ENCODE measurements around the gene TMEM123.
"Not testable (repeated sequence)": the region's sequence is repeated elsewhere in the genome, so short reads cannot be mapped to it uniquely, and the experiment has no call there.

The TMEM123 gene

DNA sequence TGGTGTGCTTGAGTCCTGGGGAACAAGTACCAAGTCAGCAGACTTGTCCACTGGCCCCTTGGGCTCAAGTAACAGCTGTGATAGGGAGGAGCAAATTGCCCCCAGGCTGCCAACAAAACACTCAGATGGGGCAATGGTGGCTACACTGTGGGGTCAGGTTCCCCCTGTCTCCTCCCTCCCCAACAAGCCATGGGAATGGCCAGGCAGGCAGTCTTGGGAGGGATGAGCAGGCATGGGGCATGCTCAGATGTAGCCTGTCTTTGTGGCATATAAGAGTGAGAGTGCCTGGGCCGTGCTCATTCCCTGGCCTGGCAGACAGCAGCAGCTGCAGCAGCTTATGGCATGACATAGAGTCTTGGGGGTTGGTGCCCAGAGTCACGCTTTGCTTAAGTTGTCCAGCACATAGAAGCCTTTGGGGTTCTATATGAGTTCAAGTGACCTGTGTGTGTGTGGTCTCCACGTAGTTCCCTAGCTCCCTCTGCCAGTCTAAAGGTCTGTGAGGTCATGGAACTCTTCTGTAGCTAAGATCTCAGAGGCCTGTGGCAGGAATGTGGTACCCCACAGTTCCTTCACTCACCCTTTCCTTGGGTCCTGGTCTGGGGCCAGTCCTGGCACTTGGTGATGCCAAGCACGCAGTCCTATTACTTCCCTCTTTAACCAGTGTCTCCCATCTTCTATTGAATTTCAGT is 60.9 kb downstream of the TMEM123 start:
- DNase-seq, result no peak

DNA sequence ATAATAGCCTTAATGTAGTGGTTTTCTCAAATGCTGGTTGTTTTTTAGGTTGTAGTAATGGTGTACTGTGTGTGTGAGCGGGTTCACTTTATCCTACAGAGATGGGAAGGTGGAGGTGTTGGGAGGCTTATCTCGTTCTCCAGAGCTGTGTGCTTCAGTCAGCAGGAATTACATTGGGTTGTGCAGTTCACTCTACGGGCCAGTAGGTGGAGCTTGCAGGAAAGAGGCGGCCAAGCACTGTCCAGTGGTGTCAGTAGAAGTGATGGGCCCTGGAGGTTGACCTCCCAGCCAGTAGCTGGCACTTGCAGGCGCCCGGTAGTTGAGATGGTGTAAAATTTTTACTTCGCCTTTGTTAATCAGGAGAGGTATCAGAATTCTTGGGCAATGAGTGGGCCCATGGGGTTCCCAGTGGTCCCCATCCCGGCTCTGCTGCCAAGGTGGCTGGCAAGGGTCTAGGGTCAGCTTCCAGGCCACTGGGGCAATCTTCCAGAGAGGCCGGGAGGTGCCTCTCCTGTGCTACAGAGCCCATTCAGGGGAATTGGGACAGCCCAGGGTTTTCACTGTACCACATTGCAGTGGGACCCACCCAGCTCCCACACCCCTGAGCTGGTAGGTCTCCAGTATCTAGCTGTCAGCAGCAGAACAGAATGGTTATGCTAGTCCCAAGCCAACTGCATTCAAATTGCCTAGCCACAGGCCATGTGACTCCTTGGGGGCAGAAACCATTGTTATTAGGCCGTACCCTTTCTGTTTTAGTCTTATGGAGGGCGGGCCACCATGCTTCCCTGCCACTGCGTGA is 61.7 kb downstream of the TMEM123 start:
- DNase-seq, result peak; percentile 72 to 74

DNA sequence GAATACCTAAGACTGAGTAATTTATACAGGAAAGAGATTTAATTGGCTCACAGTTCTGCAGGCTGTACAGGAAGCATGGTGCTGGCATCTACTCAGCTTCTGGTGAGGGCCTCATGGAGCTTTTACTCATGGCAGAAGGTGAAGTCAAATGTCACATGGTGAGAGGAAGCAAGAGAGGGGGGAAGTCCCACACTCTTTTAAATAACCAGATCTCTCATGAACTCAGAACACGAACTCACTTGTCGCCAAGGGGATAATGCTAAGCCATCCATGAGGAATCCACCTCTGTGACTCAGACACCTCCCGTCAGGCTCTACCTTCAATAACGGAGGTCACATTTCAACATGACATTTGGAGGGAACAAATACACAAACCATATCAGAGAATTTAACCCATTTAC is 63.3 kb downstream of the TMEM123 start:
- no peak for DNase-seq

DNA sequence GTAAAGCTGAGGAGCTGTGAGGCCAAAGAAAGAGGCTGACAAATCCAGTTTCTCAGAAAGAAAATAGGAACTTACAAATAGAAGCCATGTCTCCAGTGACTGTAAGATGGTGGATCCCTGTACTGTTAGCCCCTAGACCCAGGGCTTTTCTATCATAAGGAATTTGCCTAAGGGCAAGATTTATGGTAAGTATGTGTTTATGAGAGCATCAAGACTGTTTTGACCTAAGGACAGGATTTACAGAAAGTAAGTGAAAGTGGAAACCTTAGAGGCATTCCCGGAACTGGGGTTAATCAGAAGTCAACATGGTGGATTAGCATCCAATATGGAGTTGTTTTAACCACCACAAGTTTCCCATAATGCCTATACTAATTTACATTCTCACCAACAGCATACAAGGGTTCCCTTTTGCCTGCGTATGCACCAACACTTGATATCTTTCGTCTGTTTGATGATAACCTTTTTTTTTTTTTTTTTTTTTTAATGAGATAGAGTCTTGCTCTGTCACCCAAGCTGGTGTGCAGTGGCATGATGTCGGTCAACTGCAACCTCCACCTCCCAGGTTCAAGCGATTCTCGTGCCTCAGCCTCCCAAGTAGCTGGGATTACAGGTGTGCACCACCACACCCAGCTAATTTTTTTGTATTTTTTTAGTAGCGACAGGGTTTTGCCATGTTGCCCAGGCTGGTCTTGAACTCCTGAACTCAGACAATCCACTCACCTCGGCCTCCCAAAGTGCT is 65.4 kb downstream of the TMEM123 start:
- DNase-seq, result no peak

DNA sequence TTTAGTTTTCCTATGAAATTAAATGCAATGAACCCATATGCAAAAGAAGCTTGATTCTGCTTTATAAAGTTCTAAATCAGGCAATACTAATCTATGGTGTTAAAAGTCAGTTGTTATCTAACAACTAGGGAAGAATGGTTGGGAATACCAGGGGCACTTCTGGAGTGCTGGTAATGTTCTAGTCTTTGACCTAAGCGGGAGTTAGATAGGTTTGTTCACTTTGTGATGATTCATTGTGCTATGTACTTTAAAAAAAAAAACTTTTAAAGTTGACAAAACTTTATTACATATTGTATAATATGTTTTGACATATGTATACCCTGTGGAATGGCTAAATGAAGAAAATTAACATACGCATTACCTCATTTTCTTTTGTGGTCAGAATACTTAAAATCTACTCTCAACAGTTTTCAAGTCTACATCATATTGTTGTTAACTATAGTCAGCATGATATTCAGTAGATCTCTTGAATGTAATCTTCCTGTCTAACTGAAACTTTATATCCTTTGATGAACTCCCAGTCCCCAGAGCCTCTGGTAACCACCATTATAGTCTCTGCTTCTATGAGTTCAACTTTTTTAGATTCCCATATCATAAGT is 66.3 kb downstream of the TMEM123 start:
- no peak for DNase-seq

DNA sequence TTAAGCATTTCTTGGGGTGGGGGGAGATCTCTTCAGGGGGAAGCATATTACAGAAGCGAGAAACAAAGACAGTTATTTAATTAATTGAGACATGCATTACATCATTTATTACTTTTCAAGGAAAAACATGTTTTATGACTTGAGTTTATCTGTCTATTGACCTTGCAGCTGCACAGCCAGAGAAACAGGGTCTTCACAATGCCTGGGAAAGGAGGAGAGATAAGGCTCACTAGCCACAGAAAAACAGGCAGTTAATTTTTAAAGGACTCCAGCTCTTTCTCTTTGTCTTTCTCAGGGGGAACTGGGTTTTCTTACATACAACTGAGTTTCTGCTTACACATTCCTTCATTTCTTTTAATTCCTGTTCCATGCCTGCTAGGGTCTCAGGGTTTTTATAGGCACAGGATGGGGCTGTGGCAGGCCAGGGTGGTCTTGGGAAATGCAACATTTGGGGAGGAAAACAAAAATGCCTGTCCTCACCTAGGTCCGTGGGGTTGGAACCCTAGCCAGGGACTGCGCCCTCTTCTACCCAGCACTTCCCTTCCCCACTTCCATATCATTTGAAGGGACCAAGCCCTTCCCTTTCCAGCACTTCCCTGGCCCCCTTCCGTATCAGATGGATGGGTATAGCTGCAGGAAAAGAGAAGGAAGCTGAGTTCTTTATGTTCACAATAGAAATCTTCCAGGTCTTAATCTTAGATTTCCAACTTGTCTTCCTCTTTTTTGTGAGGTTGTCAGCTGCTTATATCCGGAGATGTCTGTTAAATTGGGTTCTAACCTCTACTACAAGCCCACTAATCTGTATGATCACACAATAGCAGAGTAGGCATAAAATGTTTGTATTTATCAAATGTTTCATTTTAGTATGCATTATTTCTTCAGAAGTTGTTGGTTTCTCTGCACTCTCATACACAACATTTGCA is 67.2 kb downstream of the TMEM123 start:
- DNase-seq, result no peak

DNA sequence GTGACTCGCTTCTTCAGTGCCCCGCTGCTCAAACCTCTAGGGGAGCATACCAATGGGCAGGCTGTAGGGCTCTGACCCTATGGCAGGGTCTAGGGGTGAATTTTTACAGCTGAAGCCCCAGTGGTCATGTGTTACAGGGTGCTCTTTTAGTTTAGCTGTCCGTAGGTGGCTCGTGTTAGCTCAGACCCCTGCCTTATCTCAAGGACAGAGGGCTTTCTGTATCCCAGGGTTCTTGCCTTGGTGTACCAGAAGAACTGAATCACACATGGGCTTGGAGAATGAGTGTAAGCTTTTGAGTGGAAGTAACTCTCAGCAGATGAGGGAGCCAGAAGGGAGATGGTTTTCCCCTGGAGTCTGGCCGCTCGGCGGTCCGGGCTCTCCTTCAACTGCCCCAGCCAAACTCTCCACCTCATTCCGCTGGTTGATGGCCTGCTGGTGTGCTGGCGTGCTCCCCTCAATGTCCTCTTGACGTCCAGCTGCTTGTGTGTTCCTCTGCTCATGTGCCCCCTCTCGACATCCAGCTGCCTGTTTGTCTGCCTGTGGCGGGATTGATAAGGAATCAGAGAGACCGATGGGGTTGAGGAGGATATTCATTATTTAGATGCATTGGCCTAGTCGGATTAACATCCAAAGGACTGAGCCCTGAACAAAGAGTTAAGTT is 68.0 kb downstream of the TMEM123 start:
- DNase-seq, result no peak

DNA sequence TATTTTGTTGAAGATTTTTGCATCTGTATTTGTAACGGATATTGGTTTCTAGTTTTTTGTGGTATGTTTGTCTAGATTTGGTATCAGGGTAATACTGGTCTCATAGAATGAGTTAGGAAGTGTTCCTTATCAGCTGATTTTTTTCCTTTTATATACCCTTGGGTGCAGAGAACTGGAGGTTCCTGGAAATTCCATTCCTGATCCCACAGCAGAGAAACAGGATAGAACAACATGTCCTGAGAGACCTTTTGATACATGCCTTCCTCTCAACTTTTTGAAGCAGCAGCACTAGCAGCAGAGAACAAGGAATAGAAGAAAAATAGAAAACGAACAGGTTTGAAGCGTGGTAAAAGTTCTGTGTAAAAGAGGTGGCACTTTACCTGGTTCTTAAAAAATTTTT is 68.7 kb downstream of the TMEM123 start:
- DNase-seq, result no peak

DNA sequence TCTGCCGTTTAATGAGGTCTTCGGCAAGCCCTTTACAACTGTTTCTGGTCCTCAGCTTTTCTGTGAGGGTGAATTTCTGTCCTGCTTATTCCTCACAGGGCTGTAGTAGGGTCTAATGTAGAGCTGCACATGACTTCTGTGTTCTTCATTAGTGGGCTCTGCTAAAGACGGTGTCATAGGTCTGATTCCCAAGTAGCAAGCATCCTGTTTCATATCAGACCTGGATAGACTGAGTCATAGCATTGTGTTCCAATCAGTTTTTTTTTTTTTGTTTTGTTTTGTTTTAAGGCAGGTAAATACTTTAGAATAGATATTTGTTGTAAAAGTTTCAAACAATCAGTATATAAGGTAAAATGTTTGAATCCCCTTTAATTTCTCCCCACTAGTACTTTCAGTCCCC is 70.2 kb downstream of the TMEM123 start:
- no peak for DNase-seq

DNA sequence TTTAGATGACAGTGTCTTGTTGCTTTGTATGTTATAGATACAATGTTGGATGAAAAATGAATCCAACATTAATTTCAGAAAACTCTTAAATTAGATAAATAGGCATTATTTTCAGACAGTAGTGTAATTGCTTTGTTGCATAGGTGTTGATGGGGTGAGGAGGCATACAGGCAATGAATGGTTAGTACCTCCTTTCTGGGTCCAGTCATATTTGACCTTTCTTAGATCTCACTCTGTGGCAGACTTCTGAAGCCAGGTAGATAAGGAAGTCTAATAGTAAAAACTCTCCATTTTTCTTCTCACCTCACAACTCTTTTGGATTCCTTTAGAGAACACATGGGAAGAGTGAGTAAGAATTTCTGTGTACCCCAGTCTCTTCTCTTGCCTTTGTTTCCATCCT is 73.7 kb downstream of the TMEM123 start:
- DNase-seq, result no peak

DNA sequence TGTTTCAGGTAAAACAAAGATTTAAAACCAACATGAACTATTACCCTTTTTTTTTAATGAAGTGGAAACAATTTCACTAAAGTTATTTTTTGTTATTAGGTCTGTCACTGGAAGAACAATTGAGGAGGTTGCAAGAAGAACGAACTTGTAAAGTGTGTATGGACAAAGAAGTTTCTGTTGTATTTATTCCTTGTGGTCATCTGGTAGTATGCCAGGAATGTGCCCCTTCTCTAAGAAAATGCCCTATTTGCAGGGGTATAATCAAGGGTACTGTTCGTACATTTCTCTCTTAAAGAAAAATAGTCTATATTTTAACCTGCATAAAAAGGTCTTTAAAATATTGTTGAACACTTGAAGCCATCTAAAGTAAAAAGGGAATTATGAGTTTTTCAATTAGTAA is 74.7 kb downstream of the TMEM123 start:
- DNase-seq, result no peak

DNA sequence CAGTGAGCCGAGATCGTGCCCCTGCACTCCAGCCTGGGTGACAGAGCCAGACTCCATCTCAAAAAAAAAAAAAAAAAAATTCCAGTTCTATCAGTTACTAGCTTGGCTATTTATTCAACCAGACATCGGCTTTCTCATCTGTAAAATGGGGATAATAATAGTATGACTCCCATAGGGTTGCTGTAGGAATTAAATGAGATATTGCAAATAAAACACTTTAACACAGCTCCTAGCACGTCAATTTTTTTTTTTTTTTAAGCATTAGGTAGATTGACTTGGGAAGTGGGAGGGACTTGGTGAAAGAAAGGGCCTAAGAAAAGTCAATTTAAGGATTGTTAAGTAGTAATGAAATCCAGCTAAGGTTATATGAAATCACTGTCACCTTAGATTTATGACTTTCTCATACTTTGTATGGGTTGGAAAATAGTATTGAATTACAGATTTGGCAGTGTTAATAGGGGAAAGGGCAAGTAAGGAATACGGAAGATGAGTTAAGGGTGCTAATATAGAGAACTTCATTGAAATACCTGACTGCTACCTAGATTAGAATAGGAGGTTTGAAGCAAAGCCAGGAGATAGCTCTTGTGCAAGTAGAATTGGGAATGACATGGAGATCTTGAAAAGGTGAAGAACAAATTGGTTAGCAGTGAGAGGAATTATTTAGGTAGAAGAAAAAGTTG is 76.7 kb downstream of the TMEM123 start:
- no peak for DNase-seq

DNA sequence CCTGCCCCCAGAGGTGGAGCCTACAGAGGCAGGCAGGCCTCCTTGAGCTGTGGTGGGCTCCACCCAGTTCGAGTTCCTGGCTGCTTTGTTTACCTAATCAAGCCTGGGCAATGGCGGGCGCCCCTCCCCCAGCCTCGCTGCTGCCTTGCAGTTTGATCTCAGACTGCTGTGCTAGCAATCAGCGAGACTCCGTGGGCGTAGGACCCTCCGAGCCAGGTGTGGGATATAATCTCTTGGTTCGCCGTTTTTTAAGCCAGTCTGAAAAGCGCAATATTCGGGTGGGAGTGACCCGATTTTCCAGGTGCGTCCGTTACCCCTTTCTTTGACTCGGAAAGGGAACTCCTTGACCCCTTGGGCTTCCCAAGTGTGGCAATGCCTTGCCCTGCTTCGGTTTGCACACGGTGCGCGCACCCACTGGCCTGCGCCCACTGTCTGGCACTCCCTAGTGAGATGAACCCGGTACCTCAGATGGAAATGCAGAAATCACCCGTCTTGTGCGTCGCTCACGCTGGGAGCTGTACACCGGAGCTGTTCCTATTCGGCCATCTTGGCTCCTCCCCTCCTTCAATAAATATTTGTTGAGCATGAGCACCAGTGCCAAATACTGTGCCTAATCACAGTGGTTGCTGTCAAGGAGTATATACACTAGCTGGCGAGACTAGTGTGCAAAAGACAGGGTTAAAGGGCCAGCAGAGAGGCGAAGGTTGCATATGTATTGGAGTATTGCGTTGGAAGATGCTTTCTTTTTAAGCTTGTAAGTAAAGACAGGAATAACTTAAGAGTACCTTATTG is 77.7 kb downstream of the TMEM123 start:
- DNase-seq, result not testable (repeated sequence)

DNA sequence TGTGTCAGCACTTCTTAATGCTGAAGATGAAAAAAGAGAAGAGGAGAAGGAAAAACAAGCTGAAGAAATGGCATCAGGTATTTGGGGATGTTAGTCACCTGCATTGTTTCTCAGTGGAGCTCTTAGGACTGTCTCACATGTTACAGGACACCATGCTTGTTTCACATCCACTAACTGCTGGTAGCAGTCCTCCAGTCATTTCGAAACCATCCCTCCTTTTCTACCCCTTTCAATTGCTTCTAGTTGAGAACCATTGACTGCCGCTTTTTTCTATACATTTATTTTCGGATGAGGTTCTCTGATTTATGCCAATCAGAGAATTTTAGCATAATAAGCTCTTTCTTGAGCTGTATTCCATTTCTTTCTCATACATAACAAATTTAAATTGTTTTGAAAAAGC is 84.1 kb downstream of the TMEM123 start:
- no peak for DNase-seq

DNA sequence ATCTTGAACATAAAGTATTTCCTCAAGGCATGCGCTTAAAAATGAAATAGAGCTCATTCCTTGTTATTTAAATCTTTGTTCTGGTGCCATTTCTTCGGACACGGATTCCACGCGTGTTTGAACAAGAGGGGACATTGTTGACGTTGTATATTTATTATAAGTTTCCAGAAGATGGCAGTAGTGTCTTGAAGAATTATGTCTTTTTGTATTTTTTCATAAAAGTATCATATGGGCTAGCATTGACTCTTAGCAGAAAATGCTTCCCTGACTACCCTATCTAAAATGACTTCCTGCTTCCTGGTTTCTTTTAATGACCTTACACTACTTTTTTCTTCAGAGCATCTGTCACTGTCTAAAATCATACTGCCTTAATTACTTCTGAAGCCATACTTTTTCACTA is 85.2 kb downstream of the TMEM123 start:
- no peak for DNase-seq

DNA sequence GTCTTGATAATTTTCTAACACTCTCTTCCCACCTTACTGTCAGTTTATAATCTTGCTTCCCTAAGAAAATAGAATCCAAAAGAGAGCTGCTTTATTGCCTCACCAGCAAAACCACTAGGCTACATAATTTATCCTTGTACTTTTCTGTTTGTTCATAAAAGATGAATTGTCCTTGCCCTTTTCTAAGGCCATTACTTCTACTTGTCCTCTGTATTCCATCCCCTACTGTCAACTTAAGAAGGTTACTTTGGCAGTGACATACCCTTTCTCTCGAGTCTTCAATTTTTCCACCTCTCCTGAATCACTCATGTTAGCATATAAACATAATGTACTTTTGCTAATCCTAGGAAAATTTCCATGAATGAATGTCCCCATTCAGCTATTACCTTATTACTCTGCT is 87.6 kb downstream of the TMEM123 start:
- DNase-seq, result no peak

DNA sequence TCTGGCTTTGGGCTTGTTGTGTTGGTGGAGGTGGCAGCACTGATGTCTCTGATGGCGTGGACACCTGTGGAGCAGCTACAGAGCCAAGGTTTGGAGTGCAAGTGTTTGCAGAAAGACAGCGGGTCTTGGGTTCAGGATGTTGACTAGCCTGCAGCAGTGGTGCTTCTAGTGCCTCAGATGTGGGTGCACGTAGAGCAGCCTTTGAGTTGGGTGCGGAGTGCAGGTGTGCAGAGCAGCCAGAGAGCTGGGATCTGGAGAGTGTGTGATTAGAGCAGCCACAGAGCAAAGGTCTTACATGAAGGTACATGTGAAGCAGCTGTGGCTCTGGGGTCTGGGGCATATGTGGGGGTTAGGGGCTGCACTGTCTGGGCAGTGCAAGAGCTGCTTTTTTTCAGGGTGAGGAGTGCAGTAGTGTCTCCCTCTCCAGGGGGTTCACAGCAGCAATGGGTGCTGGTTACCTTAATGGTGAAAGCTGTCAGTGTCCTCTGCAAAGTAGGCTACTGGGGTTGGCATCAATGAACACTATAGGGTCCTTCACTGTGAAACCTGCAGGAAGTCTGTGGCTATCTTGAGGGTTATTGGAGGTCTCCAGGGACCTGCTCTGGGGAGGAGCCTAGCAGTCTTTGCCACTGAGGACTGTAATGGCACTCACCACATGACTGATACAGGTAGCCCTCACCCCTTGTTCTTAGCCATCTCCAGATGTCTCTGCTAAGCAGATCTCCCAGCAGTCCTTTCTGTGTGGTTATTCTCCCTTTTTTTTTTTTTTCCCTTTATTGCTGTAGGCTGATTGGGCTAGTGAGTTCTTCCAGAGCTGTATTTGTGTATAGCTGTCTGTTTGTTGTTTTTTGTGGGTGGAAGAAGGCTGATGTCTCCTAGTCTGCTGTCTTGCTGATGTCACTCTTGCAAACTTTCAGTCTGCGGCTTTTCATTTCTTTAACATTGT is 91.2 kb downstream of the TMEM123 start:
- DNase-seq, result no peak

DNA sequence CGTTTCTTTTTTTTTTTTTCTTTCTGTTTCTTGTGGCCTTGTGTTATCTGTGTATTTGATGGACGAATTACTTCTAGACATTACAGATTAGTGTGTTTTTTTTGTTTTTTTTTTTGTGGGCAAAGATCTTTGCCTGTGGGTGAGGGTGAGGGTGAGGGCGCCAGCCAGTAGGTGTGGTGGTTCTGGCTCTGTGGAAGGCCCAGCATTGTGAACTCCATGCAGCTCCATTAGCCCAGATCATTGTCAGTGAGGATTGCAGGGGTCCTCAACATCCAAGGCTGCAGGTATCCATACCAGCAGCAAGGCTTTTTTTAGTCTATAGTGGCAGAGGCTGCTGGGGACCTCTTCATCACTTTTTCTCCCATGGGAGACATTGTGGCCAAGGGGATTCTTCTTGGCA is 91.9 kb downstream of the TMEM123 start:
- DNase-seq, result no peak

DNA sequence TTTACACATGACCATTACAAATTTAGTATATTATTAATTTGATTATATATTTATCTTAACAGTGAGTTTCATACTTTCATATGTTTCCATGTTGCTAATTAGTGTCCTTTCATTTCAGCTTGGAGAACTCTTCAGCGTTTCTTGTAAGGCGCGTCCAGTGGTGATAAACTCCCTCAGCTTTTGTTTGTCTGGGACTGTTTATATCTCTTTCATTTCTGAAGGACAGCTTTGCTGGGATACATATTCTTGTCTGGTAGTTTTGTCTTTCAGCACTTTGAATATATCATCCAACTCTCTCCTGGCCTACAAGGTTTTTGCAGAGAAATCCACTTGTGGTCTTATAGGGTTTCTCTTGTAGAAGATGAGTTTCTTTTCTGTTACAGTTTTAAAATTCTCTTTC is 93.2 kb downstream of the TMEM123 start:
- no peak for DNase-seq

All from activated T-cell treated with anti-CD3 and anti-CD28 coated beads, Interleukin-2, amount 50 U/mL, for 48 hours (primary cell).